Superior temporal gyrus (tissue), 1 donor: ENCODE measurements around the gene ANGPTL2.
"Not testable (repeated sequence)": the region's sequence is repeated elsewhere in the genome, so short reads cannot be mapped to it uniquely, and the experiment has no call there.

Source experiments
- DNase-seq: peaks from one replicate; pipeline ENCODE4 v3.0.0-alpha.2; 2016; ENCODE audit errors: extremely low spot score

ANGPTL2 gene, protein sequence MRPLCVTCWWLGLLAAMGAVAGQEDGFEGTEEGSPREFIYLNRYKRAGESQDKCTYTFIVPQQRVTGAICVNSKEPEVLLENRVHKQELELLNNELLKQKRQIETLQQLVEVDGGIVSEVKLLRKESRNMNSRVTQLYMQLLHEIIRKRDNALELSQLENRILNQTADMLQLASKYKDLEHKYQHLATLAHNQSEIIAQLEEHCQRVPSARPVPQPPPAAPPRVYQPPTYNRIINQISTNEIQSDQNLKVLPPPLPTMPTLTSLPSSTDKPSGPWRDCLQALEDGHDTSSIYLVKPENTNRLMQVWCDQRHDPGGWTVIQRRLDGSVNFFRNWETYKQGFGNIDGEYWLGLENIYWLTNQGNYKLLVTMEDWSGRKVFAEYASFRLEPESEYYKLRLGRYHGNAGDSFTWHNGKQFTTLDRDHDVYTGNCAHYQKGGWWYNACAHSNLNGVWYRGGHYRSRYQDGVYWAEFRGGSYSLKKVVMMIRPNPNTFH

GRCh38 chr9:127122176-127123063 lies at the start of gene ANGPTL2:
TSS of gene ANGPTL2 (minus strand) at chr9:127122635. CDS start at chr9:127108731, 13,904 bp downstream.
- DNase-seq: peak; percentile 89

GRCh38 chr9:127171348-127171747 lies 48.9 kb upstream of the ANGPTL2 start:
- DNase-seq: not testable (repeated sequence)

GRCh38 chr9:127170652-127171051 lies 48.2 kb upstream of the ANGPTL2 start:
- no peak for DNase-seq

GRCh38 chr9:127170103-127170502 lies 47.7 kb upstream of the ANGPTL2 start:
- no peak for DNase-seq

DNA sequence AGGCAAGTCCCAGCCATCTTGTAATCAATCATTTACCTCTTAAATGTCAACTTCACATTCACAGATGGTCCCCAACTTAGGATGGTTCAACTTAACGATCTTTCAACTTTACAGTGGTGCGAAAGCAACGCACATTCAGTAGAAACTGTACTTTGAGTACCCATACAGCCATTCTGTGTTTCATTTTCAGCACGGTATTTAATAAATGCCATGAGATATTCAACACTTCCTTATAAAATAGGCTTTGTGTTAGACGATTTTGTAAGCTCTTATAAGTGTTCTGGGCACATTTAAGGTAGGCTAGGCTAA lies 47.1 kb upstream of the ANGPTL2 start:
- no peak for DNase-seq

- no peak for DNase-seq
Observed at GRCh38 chr9:127168756-127169574, 46.5 kb upstream of the ANGPTL2 start.

GRCh38 chr9:127167560-127168326 lies 45.3 kb upstream of the ANGPTL2 start:
- DNase-seq: no peak

DNA sequence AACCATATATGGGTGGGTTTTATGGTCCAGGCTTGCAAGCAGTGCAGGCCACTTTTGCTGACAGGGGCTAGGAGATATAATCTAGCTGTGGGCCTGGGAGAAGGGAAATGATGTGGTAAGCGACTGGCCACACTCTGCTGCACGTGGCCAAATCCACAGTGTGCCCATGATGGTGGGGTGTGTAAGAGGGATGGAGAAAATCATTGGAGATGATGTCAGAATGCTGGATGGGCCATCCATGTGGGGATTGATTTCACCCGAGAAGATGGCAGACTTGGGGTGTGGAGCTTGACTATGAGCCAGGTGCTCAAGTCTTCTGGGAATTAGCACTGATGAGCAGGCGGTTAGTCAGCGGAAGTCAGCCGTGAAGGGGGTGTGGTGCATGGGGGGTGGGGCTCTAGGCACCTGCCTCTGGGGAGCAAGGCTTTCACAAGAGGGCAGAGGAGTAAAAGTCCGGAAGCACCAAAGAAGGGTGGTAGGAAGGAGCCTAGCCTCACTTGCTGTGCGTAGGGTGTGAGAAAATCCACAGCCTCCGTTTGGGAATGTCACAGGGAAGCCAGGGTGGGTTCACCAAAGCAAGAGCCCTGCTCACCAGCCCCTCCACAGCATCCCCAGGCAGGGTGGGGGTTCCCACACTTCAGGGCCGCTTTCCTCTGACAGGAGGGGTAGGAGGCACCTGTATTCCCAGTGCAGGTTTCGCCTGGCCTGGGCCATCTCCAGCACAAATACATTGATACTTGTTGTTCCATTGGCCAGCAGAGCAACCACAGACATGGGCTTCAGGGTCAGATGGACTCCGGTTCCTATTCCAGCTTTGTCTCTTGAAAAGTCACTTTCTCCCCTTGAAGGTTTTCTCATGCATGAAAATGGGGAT lies 44.5 kb upstream of the ANGPTL2 start:
- no peak for DNase-seq

GRCh38 chr9:127166111-127166510 lies 43.7 kb upstream of the ANGPTL2 start:
- DNase-seq: no peak

DNA sequence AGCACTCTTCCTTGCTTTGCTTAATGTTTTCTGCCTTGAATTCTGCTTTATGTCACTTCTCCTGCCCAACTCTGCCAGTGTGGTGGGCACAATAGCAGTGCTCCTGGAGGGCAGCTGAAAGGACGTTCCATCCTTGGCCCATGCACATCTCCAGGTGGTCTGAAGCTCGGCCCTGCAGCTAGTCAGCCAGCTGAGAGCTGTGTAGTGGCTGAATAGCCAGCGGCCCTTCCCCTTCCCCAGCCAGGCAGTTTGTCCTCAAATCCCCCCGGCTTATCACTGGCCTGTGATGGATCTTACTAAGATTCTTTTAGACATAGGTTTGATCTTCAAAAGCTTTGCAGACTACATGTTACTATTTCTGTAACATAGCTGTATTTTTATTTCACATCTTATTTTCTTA lies 42.7 kb upstream of the ANGPTL2 start:
- no peak for DNase-seq

DNA sequence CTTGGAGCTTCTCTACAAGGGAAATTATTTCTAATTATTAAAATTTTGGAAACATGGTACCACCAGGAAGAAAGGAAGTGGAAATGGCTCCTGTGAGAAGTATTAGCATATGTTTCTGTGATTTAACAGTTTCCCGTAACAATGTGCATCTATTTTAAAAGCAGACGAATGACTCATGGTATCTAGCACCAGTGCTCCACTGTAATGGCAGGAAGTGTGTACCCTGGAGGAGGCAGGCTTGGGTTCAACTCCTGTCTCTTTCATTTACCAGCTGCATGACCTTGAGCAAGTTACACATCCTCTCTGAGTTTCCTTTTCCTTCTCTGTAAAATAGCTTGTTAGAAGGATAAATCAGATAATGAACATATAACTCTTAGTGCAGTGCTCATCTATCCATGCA lies 41.0 kb upstream of the ANGPTL2 start:
- no peak for DNase-seq

GRCh38 chr9:127162864-127163365 lies 40.5 kb upstream of the ANGPTL2 start:
- peak; percentile 72 for DNase-seq

DNA sequence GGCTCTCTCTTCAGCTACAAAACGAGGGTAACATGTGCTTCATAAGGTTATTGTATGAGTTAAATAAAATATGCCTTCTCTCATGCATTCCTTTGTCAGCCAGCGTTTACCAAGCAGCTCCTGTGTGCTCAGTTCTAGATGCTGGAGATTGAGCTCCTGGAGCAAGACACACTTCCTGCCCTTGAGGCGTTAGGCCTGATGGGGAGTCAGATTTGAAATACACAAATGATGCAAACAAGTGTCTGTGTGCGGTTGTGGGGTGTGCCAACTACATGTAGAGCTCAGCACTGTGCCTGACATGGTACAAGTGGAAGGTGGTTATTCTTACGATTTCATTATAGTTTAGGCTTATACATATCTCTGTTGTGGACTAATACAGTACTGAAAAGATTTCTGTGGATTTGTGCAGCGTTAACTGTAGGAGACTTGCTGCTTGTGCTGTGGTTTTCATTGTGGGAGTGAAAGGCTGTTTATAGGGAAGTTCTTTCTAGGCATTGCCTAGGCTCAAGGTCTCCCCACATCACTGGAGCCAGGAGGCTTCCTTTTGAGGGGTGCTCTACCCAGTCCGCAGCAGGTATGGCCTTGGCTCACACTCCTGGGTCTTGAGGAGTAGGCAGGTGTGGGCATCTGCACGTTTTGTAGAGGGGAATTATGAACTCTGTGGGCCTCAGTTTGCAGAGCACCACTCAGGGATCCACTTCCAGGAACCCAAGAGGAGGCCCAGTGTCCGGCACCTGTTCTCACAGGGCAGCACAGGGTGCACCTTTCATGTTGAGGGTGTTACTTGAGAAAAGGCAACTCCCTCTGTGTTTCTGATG lies 39.8 kb upstream of the ANGPTL2 start:
- peak; percentile 20 for DNase-seq

DNA sequence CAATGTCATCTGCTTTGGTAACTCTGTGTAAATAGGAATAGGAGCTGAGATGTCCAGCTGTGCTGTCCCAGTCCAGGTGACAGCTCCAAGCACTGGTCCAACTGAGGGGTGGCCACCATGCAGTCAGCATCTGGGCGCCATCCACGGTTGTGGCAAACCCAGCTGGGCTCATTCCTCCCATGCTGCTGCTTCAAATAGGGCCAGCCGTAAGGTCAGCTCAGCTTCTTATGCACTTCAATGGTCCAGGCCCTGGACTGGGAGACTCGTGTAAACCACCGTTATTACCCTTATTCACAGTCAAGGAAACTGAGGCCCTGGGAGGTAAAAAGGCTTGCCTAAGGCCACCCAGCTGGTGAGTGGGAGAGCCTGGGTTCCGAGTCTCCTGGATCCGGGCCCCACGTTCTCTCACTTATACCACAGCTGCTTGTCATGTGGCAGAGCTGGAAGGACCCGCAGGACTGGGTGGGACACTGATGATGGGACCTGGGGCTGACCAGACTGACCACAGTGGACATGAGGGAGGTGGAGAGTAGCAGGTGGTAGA lies 38.7 kb upstream of the ANGPTL2 start:
- DNase-seq: no peak

GRCh38 chr9:127159949-127160610 lies 37.6 kb upstream of the ANGPTL2 start:
- DNase-seq: no peak

GRCh38 chr9:127159325-127159801 lies 36.9 kb upstream of the ANGPTL2 start:
- peak; percentile 81 for DNase-seq

- no peak for DNase-seq
Observed at GRCh38 chr9:127158786-127159324, 36.4 kb upstream of the ANGPTL2 start.
